Epidermal melanocyte (primary cell): Measurements from ENCODE around the gene GON4L.
"Not testable (repeated sequence)": the region's sequence is repeated elsewhere in the genome, so short reads cannot be mapped to it uniquely, and the experiment has no call there.

Source experiments
- DNase-seq: peaks from one replicate; pipeline ENCODE4 v3.0.0; 2011; ENCODE audit warnings: low spot score; ENCODE audit not compliant: insufficient read length

GON4L gene

DNA sequence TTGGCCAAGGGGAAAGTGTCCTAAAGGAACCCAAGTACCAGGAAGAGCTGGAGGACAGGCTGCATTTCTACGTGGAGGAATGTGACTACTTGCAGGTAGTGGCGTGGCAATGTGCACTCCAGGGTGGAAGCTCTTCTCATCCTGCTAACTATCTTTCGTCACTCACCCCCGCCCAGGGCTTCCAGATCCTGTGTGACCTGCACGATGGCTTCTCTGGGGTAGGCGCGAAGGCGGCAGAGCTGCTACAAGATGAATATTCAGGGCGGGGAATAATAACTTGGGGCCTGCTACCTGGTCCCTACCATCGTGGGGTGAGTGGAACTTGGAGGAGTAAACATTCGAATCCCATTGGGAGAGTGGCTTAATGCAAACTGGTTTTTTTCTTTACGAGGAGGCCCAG is 109.4 kb downstream of the GON4L start:
- not testable (repeated sequence) for DNase-seq

DNA sequence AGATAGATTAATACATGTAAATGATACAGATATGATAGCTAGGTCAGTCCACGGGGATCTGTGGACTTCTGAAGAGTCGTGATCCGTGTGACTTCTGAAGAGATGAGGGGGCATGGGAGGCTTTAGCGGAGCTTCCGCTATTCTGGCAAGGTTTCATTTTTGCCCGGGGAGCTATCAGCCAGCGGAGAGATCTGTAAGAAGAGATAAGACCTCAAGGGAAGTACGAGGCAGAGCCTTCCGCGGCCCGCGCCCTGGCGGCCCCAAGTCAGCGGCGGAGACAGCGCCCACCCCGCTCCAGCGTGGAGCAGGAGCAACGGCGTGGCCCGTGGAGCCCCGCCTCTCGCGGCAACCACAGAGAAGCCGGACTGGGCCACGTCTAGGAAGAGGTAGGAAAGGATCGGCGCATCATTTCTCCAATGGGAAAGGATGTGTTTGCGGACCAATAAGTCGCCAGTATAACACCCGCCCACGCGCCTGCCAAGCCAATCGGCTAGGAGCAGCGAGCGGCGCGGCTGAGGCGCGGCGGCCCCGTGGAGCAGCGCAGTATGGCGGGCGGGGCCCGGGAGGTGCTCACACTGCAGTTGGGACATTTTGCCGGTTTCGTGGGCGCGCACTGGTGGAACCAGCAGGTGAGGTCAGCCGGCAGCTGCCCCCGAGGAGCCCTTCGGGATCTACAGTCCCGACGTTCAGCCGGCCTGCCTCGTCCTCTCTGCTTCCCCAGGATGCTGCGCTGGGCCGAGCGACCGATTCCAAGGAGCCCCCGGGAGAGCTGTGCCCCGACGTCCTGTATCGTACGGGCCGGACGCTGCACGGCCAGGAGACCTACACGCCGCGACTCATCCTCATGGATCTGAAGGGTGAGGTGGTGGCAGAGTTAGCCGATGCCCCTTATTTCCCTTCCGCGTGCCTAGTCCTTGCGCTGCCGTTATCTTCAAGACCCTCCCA is 111.5 kb downstream of the GON4L start:
- DNase-seq: peak; percentile 53

DNA sequence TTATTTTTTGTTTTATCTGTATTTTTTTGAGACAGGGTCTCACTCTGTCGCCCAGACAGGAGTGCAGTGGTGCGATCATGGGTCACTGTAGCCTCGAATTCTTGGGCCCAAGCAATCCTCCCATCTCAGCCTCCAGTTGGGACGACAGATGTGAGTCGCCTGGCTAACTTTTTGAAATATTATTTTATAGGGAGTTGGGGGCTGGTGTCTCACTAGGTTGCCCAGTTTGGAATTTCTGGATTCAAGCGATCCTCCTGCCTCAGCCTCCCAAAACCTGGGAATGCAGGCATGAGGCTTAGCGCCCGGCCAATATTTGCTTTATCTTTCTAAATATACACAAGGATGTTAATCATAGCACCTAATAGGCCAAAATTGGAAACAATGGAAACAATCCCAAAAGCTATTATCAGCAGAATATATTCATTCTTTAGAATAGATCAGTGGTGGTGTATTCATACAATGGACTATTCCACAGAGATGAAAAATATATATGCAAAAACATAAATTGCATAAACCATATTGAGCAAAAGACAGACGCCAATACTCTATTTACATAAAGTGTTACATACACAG is 112.2 kb downstream of the GON4L start:
- DNase-seq: no peak

DNA sequence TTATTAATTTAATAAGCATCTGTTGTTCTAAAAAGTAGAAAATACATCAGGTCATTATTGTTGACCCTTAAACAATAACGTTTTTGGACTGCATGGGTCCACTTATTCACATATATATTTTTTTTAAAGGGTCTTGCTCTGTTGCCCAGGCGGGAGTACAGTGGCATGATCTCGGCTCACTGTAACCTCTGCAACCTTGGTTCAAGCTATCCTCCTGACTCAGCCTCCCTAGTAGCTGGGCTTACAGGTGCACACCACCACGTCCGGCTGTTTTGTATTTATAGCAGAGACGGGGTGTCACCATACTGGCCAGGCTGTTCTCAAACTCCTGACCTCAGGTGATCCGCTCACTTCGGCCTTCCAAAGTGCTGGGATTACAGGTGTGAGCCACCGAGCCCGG is 115.1 kb downstream of the GON4L start:
- DNase-seq: no peak

DNA sequence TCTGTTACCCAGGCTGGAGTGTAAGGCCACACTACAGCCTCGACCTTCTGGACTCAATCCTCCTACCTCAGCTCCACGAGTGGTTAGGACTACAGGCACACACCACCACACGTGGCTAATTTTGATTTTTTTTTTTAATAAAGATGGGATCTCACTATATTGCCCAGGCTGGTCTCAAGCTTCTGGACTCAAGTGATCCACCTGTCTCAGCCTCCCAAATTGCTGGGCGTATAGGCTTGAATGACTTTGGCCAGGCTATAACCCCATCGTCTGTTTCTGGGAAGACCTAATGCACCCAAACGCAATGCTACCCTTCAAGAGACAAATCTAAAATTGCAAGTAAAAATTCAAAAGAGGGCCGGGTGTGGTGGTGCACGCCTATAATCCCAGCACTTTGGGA is 116.0 kb downstream of the GON4L start:
- DNase-seq: no peak

DNA sequence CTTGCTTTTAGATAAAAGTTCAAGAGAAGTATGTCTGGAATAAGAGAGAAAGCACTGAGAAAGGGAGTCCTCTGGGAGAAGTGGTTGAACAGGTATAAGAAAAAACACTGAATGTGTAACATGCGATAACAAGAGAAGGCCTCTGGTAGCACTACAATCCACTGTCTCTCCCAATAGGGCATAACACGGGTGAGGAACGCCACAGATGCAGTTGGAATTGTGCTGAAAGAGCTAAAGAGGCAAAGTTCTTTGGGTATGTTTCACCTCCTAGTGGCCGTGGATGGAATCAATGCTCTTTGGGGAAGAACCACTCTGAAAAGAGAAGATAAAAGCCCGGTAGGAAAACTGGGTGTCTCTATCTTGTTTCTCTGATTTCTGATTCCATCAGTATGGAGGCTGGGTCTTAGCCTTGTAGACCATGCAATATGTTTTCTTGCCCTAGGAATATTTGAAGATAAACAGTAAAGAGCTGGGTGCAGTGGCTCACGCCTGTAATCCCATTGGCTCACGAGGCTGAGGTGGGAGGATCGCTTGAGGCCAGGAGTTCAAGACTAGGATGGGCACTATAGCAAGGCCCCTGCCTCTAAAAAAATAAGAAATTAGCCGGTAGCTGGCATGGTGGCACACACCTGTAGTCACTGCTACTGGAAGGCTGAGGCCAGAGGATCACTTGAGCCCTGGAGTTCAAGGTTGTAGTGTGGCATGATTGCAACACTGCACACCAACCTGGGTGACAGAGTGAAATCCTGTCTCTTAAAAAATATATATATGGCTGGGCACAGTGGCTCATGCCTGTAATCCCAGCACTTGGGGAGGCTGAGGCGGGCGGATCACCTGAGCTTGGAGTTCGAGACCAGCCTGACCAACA is 127.7 kb downstream of the GON4L start:
- DNase-seq: peak; percentile 23

DNA sequence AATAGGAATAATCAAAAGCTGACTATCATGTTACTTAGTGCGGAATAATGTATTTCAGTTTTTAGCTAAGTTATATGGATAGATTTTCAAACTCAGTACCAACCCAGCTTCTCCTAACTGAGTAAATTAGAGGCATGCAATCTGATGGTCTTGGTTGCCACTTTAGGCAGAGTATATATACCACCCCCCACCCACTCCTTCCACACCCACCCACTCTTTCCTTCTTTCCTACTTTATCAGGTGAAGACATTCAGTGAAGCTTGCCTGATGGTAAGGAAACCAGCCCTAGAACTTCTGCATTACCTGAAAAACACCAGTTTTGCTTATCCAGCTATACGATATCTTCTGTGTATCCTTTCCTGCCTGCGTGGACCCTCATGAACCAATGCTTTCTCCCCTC is 131.9 kb downstream of the GON4L start:
- DNase-seq: no peak

DNA sequence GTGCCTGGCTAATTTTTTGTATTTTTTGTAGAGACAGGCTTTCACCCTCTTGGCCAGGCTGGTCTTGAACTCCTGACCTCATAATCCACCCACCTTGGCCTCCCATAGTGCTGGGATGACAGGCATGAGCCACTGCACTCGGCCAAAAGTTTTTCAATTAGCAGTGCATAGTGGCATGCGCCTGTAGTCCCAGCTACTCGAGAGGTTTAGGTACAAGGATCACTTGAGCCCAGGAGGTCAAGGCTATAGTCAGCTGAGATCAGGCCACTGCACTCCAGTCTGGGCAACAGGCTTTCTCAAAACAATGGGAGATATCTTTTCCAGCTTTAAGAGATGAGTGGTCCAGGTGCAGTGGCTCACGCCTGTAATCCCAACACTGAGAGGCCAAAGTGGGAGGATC is 137.3 kb downstream of the GON4L start:
- DNase-seq: no peak

DNA sequence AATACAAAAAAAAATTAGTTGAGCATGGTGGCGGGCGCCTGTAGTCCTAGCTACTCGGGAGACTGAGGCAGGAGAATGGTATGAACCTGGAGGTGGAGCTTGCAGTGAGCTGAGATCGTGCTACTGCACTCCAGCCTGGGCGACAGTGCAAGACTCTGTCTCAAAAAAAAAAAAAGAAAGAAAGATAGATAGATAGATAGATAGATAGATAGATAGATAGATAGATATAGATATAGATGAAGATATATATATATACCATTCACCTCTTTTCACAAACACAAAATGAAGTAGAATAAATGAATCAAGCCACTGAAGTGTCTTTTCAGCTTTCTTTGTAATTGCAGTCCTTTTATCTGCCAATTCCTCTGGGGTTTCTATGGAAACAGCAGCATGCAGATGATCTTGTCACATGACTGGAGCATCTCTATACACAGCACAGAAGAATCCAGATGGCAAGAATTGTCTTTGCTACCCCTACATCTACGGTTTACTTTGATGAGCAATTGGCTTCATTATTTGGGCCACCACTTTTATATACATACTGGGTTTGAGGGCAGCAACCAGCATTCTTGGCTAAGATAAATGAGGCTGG is 138.4 kb downstream of the GON4L start:
- not testable (repeated sequence) for DNase-seq

DNA sequence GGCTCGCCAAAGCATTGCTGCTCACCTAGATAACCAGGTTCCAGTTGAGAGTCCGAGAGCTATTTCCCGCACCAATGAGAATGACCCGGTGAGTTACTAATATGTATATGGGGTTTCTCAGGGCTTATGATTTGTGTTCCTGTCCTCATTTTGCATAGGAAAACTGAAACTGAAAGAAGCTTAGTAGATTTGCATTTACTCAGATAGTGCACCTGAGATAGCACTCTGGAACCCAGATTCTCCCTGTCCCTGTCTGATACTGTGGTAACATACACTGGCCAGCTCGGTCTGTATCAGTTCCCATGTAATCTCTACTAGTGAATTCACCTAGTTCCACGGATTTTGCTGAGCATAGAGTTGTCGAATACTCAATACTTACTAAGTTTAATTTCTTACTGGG is 140.0 kb downstream of the GON4L start:
- DNase-seq: no peak

DNA sequence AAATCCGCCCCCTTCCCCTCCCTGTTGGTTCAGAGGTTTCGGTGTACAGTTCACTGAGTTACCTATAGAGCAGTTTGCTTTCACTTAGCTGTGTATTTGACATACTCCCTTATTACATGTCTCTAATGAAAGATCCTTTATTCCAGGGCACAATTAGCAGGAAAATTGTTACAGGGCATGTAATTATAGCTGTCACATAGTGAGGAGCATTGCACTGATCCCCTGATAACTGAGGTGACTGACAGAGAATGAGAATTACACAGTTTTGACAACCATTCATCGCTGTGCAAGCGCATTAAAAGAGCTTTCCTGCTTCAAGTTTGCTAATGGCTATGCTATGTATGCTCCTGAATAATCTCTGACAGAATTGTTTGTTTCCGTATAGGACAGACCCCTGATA is 141.2 kb downstream of the GON4L start:
- DNase-seq: no peak

DNA sequence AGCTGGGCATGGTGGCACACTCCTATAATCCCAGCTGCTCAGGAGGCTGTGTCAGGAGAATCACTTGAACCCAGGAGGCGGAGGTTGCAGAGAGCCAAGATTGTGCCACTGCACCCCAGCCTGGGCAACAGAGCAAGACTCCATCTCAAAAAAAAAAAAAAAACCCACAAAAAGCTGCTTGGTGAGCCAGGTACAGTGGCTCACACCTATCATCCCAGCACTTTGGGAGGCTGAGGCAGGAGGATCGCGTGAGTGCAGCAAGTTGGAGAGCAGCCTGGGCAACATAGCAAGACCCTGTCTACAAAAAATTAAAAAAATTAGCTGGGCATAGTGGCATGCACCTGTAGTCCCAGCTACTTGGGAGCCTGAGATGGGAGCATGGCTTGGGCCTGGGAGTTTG is 142.0 kb downstream of the GON4L start:
- not testable (repeated sequence) for DNase-seq

DNA sequence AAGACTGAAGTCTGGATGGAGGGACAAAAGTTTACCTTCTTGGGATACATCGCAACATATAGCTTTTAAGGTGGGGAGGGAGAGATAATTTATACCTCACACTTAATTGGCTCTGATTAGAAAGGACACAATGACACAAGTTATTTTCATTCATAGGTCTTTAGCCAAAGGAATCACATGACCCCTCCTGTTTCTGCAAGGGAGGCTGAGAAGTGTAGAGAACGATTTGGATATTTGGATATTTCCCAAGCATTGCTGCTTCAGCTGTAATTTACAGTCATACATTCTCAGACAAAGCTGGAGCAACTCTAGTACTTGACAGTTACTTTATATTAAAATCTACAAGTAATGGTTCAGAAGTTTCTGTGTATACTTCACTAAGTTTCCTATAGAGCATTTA is 143.9 kb downstream of the GON4L start:
- DNase-seq: no peak

DNA sequence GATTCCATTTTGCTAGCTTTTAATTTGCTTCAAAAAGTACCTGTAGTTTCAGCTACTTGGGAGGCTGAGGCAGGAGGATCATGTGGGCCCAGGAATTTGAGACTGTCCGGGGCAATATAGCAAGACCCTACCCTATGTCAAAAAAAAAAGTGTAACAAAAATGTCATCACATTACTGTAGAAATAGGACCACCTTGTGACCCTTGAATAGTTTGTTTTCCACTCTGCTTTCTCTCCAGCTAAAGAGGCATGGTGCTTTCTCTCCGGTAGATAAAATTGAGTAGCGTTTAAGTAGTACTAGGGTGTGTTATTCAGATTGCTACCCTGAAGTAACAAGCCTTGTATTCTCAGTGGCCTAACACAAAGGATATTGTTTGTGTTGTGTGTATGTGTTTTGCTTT is 144.4 kb downstream of the GON4L start:
- not testable (repeated sequence) for DNase-seq

DNA sequence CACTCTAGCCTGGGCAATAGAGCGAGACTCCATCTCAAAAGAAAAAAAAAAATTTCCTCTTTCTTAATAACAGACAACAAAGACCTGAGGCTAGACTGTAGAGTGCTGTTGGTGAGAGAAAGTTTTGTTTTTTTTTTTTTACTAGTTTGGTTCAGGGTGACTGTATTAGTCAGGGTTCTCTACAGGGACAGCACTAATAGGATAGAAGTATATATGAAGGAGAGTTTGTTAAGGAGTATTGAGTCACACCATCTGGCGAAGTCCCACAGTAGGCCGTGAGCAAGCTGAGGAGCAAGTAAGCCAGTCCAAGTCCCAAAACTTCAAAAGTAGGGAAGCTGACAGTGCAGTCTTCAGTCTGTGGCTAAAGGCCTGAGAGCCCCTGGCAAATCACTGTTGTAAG is 145.6 kb downstream of the GON4L start:
- not testable (repeated sequence) for DNase-seq

DNA sequence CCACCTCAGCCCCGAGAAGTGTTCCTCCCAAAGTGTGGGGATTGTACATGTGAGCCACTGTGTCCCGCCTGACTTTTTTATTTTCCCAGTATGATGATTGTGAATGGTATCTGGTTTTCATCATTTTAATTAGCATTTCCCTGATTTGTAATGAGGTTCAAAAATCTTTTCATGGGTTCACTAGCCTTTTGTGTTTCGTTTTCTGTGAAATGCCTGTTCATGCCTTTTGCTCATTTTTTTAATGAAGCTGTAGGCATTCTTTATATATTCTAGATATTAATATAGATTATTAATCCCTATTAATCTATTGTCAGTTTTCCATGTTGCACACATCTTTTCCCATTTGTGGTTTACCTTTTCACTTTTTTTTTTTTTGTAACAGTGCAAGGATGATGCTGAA is 147.6 kb downstream of the GON4L start:
- DNase-seq: no peak

DNA sequence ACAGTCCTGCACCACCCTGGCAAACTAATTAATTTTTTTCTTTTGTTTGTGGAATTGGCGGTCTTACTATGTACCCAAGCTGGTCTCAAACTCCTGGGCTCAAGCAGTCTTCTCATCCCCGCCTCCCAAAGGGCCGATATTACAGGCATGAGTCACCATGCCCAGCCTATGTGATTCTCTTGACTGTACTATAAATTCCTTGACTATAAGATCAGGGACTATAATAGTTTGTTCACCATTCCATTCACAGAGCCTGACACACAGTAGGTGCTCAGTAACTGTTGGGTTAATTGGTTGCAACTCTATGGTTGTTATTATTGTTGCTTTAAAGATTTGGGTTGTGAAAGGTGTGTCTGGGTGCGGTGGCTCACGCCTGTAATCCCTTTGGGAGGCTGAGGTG is 150.9 kb downstream of the GON4L start:
- no peak for DNase-seq

DNA sequence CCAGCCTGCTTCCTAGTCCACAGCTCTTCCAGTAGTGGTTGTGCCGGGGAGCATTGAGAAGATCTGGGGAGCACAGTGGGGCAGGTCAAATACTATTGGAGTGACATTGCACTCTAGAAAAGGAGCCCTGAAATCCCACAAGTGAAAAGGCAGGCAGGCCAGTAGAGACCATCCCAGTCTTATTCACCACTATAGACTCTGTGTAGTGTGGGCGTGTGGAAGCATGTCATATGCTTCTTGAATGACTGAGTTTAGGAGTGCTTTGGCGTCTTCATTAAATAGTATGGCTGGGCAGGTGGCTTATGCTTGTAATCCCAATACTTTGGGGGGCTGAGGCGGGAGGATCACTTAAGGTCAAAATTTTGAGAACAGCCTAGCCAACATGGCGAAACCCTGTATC is 152.6 kb downstream of the GON4L start:
- not testable (repeated sequence) for DNase-seq

DNA sequence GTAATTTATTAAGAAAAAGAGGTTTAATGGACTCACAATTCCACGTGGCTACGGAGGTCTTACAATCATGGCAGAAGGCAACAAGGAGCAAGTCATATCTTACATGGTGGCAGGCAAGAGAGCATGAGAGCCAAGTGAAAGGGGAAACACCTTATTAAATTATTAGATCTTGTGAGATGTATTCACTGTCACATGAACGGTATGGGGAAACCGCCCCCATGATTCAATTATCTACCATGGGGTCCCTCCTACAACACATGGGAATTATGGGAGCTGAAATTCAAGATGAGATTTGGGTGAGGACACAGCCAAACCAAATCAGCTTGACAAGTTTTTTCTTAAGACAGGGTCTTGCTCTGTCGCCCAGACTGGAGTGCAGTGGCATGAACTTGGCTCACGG is 153.8 kb downstream of the GON4L start:
- no peak for DNase-seq

DNA sequence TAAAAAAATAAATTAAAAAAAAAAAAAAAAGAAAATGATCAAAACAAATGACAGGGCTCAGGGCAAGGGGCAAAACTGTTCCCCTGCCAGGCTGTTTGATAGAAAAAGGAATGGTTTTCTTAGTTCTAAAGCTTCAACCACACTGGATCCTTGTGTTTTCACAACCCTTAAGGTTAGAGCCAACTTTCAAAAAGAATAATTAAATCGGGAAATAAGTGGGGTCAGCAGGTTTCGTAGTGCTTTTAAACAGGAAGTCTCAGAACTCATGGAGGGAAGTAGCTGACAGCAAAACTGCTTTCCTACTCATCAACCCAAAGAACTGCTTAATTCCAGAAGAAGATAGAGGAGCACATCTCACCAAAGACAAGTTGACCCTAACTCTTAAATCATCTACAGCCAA is 155.3 kb downstream of the GON4L start:
- DNase-seq: not testable (repeated sequence)
